ENCODE measurements around the gene CALN1.
"Not testable (repeated sequence)": the region's sequence is repeated elsewhere in the genome, so short reads cannot be mapped to it uniquely, and the experiment has no call there.

Gene CALN1

GRCh38 chr7:71937840-71938371, 474.2 kb downstream of the CALN1 start:
- no peak for DNase-seq

GRCh38 chr7:71935674-71936073, 476.5 kb downstream of the CALN1 start:
- no peak for DNase-seq

- no peak for DNase-seq
Observed at GRCh38 chr7:71933426-71933825, 478.7 kb downstream of the CALN1 start.

- no peak for DNase-seq
Observed at GRCh38 chr7:71925663-71926062, 486.5 kb downstream of the CALN1 start.

- not testable (repeated sequence) for DNase-seq
Observed at GRCh38 chr7:71914204-71914603, 497.9 kb downstream of the CALN1 start.

GRCh38 chr7:71912476-71912875, 499.7 kb downstream of the CALN1 start:
- no peak for DNase-seq

GRCh38 chr7:71911051-71911450, 501.1 kb downstream of the CALN1 start:
- no peak for DNase-seq

- no peak for DNase-seq
Observed at GRCh38 chr7:71905821-71906220, 506.3 kb downstream of the CALN1 start.

GRCh38 chr7:71904484-71904883, 507.7 kb downstream of the CALN1 start:
- DNase-seq: no peak

GRCh38 chr7:71900556-71900955, 511.6 kb downstream of the CALN1 start:
- DNase-seq: no peak

GRCh38 chr7:71896535-71896934, 515.6 kb downstream of the CALN1 start:
- DNase-seq: no peak

GRCh38 chr7:71886046-71886445, 526.1 kb downstream of the CALN1 start:
- DNase-seq: no peak

GRCh38 chr7:71885487-71885886, 526.7 kb downstream of the CALN1 start:
- DNase-seq: no peak

- DNase-seq: no peak
Observed at GRCh38 chr7:71883415-71883814, 528.7 kb downstream of the CALN1 start.

GRCh38 chr7:71871446-71871845, 540.7 kb downstream of the CALN1 start:
- DNase-seq: no peak

- DNase-seq: no peak
Observed at GRCh38 chr7:71870812-71871211, 541.3 kb downstream of the CALN1 start.

GRCh38 chr7:71868797-71869196, 543.3 kb downstream of the CALN1 start:
- no peak for DNase-seq

GRCh38 chr7:71867626-71868025, 544.5 kb downstream of the CALN1 start:
- no peak for DNase-seq

GRCh38 chr7:71865172-71865571, 547.0 kb downstream of the CALN1 start:
- no peak for DNase-seq

- no peak for DNase-seq
Observed at GRCh38 chr7:71864130-71864529, 548.0 kb downstream of the CALN1 start.

- no peak for DNase-seq
Observed at GRCh38 chr7:71860572-71860971, 551.6 kb downstream of the CALN1 start.

GRCh38 chr7:71857338-71857737, 554.8 kb downstream of the CALN1 start:
- DNase-seq: no peak

GRCh38 chr7:71854546-71855397, 557.4 kb downstream of the CALN1 start:
- DNase-seq: no peak

- DNase-seq: no peak
Observed at GRCh38 chr7:71851776-71852498, 560.2 kb downstream of the CALN1 start.
